SW480 (cell line): ENCODE results near the gene GBGT1.

Source experiments
- DNase-seq: peaks from one replicate; pipeline ENCODE4 v3.0.0-alpha.2; 2016; ENCODE audit warnings: low spot score

Gene GBGT1

DNA sequence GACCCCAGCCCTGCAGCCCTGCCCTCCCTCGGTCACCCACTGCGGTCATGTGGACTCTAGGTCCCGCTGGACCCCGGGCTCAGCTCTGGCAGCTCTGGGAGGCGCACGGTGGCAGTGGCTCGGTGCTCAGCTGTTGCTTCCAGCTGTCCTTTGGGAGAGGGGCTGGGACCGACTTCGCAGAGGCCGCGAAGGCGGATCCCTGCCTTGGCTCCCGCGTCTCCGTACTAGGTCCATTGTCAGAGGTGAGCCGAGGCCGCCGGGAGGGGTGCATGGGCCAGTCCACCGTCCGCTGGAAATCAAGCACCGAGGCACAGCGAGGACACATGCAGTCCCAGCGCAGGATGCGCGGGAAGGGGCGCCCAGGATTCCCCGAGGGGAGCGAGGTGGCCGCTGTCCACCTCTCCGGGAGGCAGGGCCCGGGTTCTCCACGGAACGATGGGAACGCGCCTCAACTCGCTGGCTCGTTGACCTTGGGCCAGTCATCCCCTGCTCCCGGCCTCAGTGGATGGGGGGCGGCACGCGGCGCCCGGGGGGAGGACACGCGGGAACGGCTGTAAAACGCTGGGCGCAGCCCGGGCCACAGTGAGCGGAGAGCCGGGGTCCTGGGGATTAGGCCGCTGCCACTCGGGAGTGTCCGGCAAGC lies 732 bp downstream of the GBGT1 start:
- DNase-seq: no peak

DNA sequence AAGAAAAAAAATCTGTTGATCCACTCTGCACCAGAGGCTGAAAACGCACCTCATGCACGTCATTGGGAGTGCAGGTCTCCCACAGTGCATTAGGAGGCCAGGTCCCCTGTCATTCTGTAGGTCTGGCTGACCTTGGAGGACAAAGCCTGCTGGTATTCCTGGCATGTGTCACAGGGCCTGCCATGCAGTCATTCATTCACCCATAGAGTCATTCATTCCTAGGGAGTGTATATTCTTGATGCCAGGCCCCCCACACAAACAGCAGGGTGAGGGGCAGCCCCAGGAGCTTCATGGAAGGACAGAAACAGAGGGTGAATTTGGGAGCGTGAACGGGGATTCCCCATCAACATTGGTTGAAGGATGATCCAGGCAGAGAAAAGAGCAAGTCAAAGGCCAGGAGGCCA lies 2.2 kb downstream of the GBGT1 start:
- no peak for DNase-seq

DNA sequence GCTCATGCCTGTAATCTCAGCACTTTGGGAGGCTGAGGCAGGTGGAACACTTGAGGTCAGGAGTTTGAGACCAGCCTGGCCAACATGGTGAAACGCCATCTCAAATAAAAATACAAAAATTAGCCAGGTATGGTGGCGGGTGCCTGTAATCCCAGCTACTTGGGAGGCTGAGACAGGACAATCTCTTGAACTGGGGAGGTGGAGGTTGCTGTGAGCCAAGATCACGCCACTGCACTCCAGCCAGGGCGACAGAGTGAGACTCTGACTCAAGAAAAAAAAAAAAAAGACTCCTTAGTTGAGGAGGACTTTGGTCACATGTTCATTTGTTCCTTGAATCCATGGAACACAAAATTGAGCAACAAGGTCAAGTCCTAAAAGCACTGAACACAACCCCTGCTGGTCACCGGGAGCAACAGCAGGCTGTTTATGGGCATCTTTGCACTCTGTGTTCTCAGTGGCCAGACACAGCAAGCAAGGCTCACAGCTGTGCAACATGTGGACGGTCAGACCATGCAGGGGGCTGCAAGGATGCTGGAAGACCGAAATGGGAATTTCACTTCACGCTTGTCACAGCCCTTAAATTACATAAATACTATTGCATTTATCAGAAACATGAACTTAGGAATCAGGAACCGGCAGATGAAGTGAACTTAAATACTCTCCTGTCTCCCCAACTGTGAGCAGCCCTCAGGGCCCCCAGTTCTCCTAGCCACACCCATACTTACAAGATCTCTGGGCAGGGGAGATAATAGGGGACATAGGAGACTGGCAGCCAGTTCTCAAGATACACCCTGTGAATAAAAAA lies 2.8 kb downstream of the GBGT1 start:
- peak; percentile 68 for DNase-seq

DNA sequence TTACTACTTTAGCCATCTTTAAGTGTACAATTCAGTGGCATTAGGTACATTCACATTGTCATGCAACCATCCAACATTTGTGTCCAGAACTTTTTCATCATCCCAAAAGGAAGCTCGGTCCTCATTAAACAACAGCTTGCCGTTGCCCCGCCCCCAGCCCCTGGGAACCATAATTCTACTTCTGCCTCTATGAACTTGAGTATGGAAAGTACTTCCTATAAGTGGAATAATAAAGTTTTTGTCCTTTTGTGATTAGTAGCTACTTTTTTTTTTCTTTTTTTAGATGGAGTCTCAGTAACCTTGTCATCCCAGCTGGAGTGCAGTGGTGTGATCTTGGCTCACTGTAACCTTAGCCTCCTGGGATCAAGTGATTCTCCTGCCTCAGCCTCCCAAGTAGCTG lies 5.0 kb downstream of the GBGT1 start:
- DNase-seq: no peak

DNA sequence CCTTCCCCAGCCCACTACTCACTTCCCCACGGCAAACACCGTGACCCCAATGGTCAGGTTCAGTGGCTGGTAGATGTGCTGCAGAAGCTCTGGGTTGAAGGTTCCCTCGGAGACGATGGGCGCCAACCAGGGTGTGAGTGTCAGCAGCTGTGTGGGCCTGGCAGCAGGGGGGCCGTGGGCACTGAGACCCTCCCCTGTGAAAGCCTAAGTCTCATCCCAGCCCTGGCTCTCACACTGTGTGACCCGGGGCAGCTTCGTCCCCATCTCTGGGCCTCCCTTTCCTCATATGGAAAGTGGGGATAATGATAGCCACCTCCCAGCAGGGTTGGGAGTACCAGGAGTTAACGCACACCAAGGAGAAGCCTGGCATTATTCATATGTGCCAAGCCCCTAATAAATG lies 8.6 kb downstream of the GBGT1 start:
- DNase-seq: no peak

DNA sequence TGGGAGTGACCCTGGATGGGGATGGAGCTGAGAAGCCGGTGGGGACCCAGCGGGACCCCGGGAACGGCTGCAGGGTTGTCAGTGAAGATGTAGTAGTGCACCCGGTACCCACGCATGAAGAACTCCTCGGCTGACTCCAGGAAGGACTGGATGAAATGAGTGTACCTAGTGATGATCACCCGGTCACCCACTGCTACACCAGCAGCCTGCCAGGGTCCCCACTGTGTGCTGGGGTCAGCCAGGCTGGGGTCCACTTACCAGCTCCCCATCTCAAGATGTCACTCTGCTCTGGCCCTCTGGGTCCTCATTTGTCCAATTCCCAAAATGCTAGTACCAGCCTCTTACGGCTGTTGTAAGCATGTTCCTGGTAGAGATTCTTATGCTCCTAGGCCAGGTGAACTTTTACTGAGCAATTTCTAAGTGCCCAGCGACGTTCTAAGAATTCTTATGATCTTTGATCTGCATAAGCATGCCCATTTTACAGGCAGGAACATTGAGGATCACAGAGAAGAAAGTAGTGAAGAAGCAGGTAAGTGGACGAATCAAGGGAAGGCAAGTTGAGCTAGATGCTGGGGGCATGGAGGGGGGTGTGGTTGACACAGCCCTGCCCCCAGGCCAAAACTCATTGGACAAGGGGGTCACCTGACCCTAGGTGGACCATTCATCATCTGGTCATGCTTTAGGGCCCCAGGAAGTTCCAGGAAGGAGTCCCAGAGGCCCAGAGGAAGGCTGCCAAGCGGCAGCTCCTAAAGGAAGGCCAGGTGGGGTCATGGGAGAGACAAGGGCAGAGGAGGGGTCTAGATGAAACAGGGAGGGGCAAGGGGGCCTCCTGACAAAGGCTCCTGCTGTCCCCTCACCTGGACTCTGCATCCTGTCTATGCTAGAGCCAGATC lies 9.4 kb downstream of the GBGT1 start:
- DNase-seq: no peak

DNA sequence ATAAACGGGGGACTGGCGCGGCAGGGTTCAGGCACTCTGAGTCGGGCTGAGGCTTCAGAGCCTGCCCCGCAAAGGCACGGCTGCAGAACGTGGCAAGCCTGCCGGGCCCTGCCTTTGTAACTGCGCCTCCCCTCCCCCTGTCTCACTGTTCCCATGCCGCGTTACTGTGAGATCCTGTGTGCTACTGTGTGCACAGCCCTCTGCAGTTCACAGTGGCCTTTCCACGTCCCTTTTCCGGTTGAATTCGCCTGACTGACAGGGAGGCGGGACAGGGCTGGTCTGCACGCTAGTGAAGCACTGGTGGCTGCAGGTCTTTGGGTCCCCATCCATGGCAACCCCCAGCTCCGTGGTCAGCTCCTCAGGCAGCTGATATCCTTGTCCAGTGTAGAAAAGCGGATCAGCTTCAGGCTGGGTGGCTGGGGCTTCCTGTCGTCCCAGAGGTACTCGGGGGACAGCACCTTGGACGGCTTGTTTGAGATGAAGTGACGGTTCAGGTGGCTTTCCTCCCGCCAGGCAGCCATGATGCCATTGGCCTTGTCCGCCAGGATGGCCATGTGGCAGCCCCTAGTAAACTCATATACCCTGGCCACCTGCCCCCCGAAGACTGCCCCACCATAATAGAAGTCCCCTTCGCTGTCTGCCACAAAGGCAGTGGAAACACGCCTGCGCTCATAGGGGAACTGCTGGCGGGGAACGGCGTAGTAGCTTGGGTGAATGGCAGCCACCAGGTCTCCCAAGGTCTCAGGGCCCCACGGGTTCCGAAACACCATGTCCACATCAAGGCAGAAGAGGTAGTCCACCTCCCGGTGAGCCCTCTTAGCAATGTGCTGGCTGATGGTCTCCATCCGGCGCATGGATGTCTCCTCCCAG lies 10.3 kb downstream of the GBGT1 start:
- DNase-seq: no peak

DNA sequence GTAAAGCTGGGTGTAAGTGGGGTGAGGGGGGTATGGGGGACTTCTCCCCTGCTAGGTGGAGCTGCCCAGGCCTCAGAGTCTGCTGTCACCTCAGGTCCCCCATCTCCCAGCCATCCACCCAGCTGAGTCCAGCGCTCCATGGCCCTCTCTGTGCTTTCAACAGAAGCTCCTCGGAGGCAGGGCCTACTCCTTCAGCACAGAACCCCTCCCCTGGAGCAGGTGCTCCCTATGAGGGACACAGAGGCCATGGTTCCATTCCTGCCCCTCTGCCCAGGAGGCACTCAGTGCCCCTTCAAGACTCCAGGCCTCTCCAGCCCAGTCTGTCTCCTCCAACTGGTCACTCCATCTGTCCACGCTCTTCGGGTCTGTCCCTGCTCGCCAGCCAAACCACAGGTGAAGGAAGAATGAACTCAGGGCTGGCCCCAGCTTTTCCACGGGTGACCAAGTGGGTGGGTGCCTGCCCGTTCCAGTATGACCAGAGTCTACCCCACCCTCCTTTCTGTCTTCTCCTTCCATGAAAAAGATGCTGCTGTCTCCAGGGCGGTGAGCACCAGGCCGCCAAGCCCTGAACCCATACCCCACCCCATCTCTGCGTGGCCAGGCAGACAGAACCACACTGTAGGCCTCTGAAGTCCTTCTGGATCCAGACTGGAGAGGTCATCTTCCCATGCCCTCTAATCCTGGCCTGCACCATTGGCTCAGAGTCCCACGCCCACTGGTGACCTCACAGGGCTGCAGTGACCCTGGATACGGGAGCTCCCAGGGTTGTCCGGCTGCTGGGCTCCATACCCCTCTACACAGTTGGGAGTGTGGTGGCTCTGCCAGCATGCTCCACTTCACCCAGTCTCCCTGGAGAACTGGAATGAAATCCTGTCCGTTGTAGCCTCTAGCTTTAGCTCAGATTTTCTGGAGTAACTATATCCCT lies 11.9 kb downstream of the GBGT1 start:
- no peak for DNase-seq

DNA sequence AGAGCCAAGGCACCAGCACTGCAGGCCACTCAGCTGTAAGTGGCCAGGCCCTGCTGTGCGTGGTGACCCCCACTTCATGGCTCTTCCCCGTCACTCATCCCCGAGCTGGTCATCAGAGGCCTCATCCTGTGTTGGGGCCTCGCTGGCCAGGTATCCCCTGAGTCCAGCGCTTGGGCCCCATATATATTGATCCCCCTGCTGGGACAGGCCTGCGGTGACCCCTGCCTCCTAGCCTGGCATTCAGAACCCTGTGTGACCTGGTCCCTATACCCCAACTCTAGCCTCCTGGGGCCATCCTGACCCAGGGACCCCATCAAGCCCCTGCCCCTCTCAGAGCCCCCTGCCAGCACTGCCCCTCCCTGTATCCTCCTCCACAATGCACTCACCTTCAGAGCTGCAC lies 12.7 kb downstream of the GBGT1 start:
- no peak for DNase-seq

DNA sequence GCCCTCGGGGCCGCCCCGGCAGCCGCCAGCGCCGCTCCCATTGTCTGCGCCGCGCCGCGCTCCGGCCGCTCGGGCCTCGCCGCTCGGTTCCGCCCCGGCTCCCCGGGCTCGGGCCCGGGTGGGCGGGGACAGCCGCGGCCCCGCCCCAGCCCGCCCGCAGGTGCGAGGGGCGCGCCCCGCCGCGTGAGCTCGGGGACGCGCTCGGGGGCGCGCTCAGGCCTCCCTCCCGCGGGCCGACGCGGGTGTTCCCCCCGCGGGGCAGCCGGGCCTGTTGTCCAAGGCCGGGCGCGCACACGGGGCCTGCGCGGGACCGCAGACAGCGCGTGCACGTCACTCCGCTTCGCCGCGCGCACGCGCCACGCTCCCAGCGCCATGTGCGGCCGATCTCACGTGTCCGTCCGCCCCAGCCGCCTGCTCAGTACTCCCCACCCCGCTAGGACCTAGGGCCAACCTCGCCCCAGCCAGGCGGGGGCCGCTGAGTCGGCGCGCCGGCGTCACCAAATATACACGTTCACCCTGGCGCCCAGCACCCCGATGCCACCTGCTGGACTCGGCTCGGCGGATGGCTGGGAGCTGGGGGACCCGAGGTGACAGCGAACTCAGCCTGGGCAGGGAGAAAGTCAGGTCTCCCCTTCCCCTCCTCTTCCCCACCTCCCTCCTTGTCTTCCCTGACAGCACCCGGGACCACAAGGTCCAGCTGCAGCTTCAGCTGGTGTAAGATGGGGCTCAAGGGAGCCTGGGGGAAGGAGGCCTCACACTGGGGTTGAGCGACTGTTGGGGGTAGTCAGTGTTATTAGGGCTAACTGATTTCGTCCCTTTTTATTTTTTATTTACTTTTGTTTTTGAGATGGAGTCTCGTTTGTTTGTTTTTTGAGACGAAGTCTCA lies 14.3 kb downstream of the GBGT1 start:
- peak; percentile 96 for DNase-seq

DNA sequence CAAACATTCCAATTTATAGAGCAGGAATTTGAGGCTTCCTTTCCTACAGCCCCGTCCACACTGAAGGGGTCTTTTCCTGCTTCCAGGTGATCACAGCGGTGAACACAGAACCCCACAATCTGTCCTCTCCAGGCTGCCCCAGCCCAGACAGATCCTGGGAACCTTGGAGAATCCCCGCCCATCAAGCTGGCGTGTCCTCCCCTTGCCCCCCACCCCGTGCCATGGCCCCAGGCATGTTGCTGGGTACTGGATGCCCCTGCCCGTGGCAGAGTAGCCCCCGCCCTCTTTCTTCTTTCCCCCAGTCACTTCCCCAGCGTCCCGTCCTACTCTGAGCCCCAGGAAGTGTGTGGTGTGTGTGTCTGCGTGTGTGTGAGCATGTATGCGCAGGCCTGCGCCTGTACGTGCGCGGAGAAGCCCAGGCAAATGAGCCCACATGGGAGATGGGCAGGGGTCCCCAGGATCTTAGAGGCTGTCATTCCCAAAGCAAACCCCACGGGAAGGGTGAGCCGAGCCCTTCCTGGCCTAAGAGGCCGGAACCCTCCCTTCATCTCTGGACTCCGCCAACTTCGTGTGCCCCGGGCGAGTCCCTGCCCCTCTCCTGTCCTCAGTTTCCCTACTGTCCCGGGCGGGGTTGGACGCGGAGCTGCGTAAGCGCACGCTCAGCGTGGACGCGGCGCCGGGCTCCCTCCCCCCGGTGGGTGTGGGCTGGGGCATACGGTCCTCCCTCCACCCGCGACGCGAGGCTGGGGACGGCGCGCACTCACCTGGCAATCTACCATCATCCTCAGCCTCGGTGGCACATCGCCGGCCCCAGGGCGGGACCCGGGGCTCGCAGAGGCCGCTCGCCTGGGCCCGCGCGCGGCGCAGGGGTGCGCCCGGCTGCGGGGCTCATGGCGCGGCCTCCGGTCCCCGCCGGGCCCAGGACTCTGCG lies 15.2 kb downstream of the GBGT1 start:
- peak; percentile 37 for DNase-seq

DNA sequence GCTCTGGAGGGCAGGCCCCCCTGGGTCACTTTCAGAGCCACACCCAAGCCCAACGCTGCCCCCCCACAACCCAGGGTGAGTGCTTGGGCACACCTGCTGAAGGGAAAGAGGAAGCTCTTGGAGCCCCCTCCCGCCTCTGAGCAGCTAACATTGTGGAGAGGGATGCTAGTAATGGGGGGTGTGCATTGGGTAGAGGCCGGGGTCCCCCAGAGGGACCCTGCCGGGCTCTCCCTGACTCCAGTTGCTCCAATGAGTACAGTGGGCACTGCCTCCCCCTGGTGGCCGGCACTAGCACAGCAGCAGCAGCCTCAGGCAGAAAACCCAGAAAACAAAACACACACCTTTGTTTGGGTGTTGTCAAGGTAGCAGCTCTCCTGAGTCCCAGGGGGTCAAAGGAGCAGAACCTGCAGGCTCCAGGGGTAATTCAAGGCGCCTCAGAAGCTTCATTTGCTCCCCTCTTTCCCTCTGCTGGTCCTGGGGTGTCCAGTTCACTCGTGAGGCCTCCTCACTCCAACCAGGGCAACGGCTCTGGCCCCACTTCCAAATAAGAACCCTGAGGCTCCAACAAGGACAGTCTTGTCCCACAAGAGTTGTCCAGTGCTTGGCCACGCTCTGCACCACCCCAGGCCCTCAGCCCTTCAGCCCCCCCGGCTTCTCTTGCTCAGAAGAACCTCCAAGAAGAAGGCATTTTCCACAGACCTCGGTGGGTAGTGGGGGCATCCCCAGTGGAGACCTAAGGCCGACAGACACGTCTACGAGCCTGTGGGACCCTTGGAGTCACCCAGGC lies 16.1 kb downstream of the GBGT1 start:
- DNase-seq: peak; percentile 77

DNA sequence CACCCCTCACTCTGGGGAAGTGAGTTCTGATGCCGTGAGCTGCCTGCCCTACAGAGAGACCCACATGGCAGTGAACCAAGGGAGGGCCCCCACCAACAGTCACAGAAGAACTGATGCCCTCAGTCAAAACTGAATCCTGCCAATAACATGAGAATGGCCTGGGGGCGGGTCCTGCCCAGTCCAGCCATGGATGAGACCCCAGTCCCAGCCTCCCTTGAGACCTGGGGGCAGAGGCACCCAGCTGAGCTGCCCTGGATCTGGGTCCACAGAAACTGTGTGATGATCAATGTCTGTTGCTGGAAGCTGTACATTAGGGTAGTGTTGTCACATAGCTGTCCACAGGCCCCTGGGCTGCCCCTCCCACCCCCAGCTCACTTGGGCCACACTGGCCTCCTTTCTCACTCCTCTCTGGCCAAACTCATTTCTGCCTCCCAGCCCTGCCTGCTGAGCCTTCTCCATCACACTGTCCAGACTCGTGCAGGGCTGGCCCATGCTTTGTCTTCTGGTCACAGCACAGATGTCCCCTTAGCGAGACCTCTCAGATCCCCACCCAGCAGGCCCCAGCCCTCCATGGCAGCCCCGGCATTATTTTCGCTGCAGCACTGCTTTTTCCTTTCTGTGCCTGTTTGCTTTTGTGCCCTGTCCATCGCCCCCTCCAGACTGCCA lies 16.8 kb downstream of the GBGT1 start:
- no peak for DNase-seq

DNA sequence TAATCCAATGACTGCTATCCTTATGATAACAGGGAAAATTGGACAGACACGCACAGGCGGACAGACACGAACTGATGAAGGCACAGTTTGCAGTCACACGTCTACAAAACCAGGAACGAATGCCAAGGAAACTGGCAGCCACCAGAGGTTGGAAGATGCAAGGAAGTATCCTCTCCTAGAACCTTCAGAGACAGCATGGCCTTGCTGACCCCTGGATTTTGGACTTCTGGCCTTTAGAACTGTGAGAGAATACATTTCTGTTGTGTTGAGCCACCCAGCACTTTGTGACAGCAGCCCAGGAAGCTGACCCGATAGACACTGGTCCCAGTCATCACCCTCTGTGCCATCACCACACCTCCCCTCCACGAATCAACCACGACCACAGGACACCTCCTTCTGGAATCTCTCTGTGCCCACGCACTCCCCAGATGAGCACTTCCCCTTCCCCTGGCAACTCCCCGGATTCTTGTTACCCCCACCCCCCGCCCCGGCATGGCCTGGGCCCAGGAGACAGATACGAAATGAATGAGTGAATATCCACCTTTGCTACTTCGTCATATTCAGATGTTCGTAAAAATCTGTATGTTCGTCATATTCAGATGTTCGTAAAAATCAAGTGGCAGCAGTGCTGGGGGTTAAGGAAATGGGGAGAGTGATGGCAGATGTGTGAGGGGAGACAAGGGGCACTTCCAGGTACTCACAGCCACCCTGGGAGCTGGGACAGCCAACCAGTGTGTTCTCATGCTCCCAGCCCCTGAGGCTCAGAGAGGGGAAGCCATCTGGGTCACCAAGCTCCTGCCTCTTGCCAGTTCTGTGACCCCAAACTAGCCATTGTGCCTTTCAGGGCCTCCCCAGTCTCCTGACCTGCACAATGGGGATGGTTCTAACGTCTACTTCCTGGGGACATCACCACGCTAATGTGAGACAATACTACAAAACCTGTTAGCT lies 18.5 kb downstream of the GBGT1 start:
- no peak for DNase-seq

DNA sequence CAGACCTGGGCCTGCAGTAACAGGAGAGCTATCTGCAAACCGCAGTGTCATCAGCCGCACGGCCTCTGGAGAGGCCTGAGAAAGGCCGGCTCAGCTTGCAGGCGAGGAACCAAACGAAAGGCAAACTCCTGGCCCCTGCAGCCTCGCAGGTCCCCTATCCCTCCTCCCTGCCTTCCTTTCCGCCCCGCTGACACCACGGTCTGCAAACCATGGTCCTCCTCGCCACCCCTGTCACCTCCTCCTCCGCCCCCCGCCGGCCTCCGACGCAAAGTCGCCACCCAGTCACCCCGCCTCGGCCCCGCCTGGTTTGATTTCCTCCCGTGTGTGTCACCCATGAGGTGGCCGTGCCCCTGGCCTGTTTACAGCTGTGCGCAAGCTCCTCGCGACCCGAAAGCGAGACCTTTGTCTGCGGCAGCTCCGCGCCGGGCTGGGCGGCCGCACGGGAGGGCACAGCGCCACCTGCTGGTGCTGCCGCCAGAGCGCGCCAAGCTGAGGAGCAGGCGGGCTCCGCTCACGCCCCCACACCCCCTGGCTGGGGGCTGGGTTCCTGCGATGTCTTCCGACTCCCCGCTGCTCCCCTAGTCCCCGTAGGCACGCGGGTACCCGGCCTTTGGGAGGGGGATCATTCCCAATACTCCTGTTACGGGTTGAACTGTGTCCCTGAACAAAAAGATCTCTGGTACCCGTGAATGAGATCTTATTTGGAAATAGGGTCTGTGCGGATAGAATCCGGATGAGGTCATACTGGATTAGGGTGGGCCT lies 19.4 kb downstream of the GBGT1 start:
- peak; percentile 86 for DNase-seq
